NCI-H510A (cell line): ENCODE results near the gene IRF2BP2.

Experiments
- DNase-seq: peaks from one replicate; lab custom pipeline; 2025; lab: John Stamatoyannopoulos, UW

The IRF2BP2 gene

GRCh38 chr1:234556245-234556943, 53.6 kb downstream of the IRF2BP2 start:
- no peak for DNase-seq

GRCh38 chr1:234555390-234556024, 54.5 kb downstream of the IRF2BP2 start:
- no peak for DNase-seq

- peak; percentile 87 for DNase-seq
Observed at GRCh38 chr1:234554698-234555311, 55.2 kb downstream of the IRF2BP2 start.
